ENCODE results near the gene HPS1. TPM values are rescaled to one million over a fixed set of nuclear protein-coding genes. Genes with fewer than 3 reads are reported as not detected.

Gene HPS1
- total and polyA plus RNA-seq, 2 of the 8 experiments (the other 6 are each of a cell fraction or from before 2014, with no cell fraction given) = 38.7 to 61.7 TPM

GRCh38 chr10:98378722-98379121, 68.0 kb downstream of the HPS1 start:
- Histone ChIP-seq H3K14ac (ENCODE audit: insufficient read length) (no peak overlapping the region), H3K56ac (replicated peaks; ENCODE audit: insufficient read length, low read depth, low read length) (no peak overlapping the region), H3K27ac (ENCODE audit: low read depth, low read length) (no peak overlapping the region), H2AFZ (ENCODE audit: low read length) (no peak overlapping the region), H3K4me1 (replicated peaks in 1 of 4; ENCODE audit: control insufficient read depth in 3 of 4, insufficient read depth in 4 of 4, low read length in 3 of 4) (peaks cover 2 to 6% (median 4%) of the 10 kb centered on the region in 4 experiments; a peak in 3 of 7 replicates), H2BK20ac (ENCODE audit: low read length) (no peak overlapping the region), H3K79me1 (ENCODE audit: low read depth, low read length) (no peaks in the 10 kb centered on the region), H3K36me3 (ENCODE audit: control insufficient read depth in 2 of 4, insufficient read depth in 4 of 4, low read length in 3 of 4) (no peaks in the 10 kb centered on the region), H3K79me2 (ENCODE audit: control insufficient read depth in 1 of 2, insufficient read depth in 2 of 2, low read length in 2 of 2) (no peaks in the 10 kb centered on the region), H3K23me2 (ENCODE audit: low read depth, low read length) (no peaks in the 10 kb centered on the region), H4K8ac (ENCODE audit: extremely low read depth, insufficient read depth, low read length) (no peak overlapping the region), H3K9ac (replicated peaks in 1 of 4; ENCODE audit: extremely low read depth in 1 of 4, low read depth in 3 of 4, low read length in 3 of 4) (no peak overlapping the region), H4K91ac (replicated peaks; ENCODE audit: insufficient read length, low read length) (no peak overlapping the region), H3K4me2 (ENCODE audit: insufficient read depth in 1 of 2, low read depth in 2 of 2, low read length in 2 of 2) (no peak overlapping the region), H2BK15ac (ENCODE audit: low read length) (no peak overlapping the region), H2AK5ac (ENCODE audit: low read depth, low read length) (no peak overlapping the region), H2BK120ac (replicated peaks; ENCODE audit: low read depth, low read length) (no peak overlapping the region), H3K4ac (replicated peaks; ENCODE audit: insufficient read length, low read depth, low read length) (no peak overlapping the region), H3K4me3 (ENCODE audit: extremely low read depth in 1 of 4, insufficient read depth in 2 of 4, low read depth in 3 of 4, low read length in 4 of 4) (no peak overlapping the region), H4K5ac (ENCODE audit: insufficient read length, low read depth, low read length) (no peak overlapping the region), H3K27me3 (replicated peaks in 1 of 4; ENCODE audit: control insufficient read depth in 3 of 4, extremely low read depth in 1 of 4, insufficient read depth in 3 of 4, low read length in 3 of 4) (no peaks in the 10 kb centered on the region), H3K9me3 (ENCODE audit: insufficient read depth in 2 of 2, low read depth in 1 of 2, low read length in 1 of 2) (peaks cover 6% of the 10 kb centered on the region in 2 experiments; a peak in 2 of 4 replicates), H3K18ac (ENCODE audit: extremely low read depth, low read length) (no peak overlapping the region), H2BK5ac (ENCODE audit: low read depth, low read length) (no peak overlapping the region), H4K20me1 (replicated peaks in 1 of 2; ENCODE audit: control insufficient read depth in 1 of 2, insufficient read depth in 2 of 2, low read length in 2 of 2) (no peaks in the 10 kb centered on the region), H2BK12ac (ENCODE audit: low read depth, low read length) (no peak overlapping the region), H3K23ac (ENCODE audit: insufficient read length) (no peak overlapping the region)
- POLR2A ChIA-PET (ENCODE audit: partially characterized antibody) = no interaction called here
- FAIRE-seq (no peak), DNase-seq (ENCODE audit: low read depth in 1 of 2, low spot score in 2 of 2) (no peak)
- CTCF ChIA-PET (ENCODE audit: partially characterized antibody) = interaction anchor here (0.6 to 1.1 kb wide), 2 partner anchors 84 to 137 kb away, joined by 3 read pairs; no protein-coding TSS in a partner anchor
- 91% methylated on average over 4 of the region's 4 CpGs; no CpG with 5 or more reads in 1 of the 2 experiments for WGBS, 2 experiments (ENCODE audit: extremely low coverage in 1 of 2, insufficient coverage in 1 of 2, insufficient read length in 1 of 2, insufficient replicate concordance in 2 of 2, low coverage in 1 of 2, low lambda C conversion rate in 2 of 2, missing lambda C conversion rate in 1 of 2)
- TF ChIP-seq CBX8 (IDR thresholded peaks at IDR 0.05; ENCODE audit: borderline replicate concordance, low read depth, low read length) (no peak), RAD21 (IDR thresholded peaks at IDR 0.05 in 1 of 2, conservative IDR thresholded peaks at IDR 0.05 in 1 of 2; ENCODE audit: low read depth in 2 of 2, low read length in 2 of 2) (no peak), TAF1 (IDR thresholded peaks at IDR 0.05; ENCODE audit: low read depth, low read length) (no peak), CBX5 (IDR thresholded peaks at IDR 0.05; ENCODE audit: low read depth, low read length) (no peak), ATF2 (IDR thresholded peaks at IDR 0.05; ENCODE audit: low read length) (no peak), EZH2 (IDR thresholded peaks at IDR 0.05; ENCODE audit: low read depth, low read length, severe bottlenecking) (no peak), BACH1 (IDR thresholded peaks at IDR 0.05; ENCODE audit: low read length) (no peak), RXRA (IDR thresholded peaks at IDR 0.05; ENCODE audit: insufficient read depth, low read depth, low read length) (no peak), NANOG (IDR thresholded peaks at IDR 0.05; ENCODE audit: insufficient read depth, low read depth, low read length, poor library complexity, severe bottlenecking) (no peak), KDM5A (IDR thresholded peaks at IDR 0.05; ENCODE audit: low read length) (no peak), USF2 (IDR thresholded peaks at IDR 0.05; ENCODE audit: low read length) (no peak)

Measured in H1 (cell line).